Activated CD4-positive, CD25-positive, alpha-beta regulatory T cell treated with anti-CD3 and anti-CD28 coated beads, Interleukin-2, amount 50 U/mL, for 72 hours (primary cell): ENCODE measurements around the gene DNAH10.
"Not testable (repeated sequence)": the region's sequence is repeated elsewhere in the genome, so short reads cannot be mapped to it uniquely, and the experiment has no call there.

Source experiments
- DNase-seq: peaks from one replicate; pipeline ENCODE4 v3.0.0; 2021

Gene DNAH10

GRCh38 chr12:123938679-123939480 is 176.8 kb downstream of the DNAH10 start:
- no peak for DNase-seq

- DNase-seq = no peak
Observed at GRCh38 chr12:123939716-123940626, 177.9 kb downstream of the DNAH10 start.

GRCh38 chr12:123940627-123940966 is 178.5 kb downstream of the DNAH10 start:
- no peak for DNase-seq

GRCh38 chr12:123941000-123941399 is 178.9 kb downstream of the DNAH10 start:
- no peak for DNase-seq

GRCh38 chr12:123941624-123942237 is 179.6 kb downstream of the DNAH10 start:
- no peak for DNase-seq

GRCh38 chr12:123942238-123942653 is 180.1 kb downstream of the DNAH10 start:
- no peak for DNase-seq

- no peak for DNase-seq
Observed at GRCh38 chr12:123942911-123943648, 181.0 kb downstream of the DNAH10 start.

GRCh38 chr12:123943816-123944215 is 181.7 kb downstream of the DNAH10 start:
- no peak for DNase-seq

GRCh38 chr12:123944696-123945095 is 182.6 kb downstream of the DNAH10 start:
- no peak for DNase-seq

- DNase-seq = no peak
Observed at GRCh38 chr12:123945287-123946151, 183.4 kb downstream of the DNAH10 start.

- no peak for DNase-seq
Observed at GRCh38 chr12:123946152-123946515, 184.0 kb downstream of the DNAH10 start.

- DNase-seq = not testable (repeated sequence)
Observed at GRCh38 chr12:123946516-123947505, 184.7 kb downstream of the DNAH10 start.

- DNase-seq = not testable (repeated sequence)
Observed at GRCh38 chr12:123947531-123947930, 185.4 kb downstream of the DNAH10 start.

GRCh38 chr12:123948401-123948795 is 186.3 kb downstream of the DNAH10 start:
- DNase-seq = no peak

GRCh38 chr12:123948796-123949769 is 187.0 kb downstream of the DNAH10 start:
- no peak for DNase-seq

GRCh38 chr12:123949770-123950165 is 187.7 kb downstream of the DNAH10 start:
- DNase-seq = no peak

GRCh38 chr12:123950476-123951349 is 188.6 kb downstream of the DNAH10 start:
- DNase-seq = no peak

- DNase-seq = no peak
Observed at GRCh38 chr12:123951467-123951866, 189.4 kb downstream of the DNAH10 start.
